Progenitor cell of endocrine pancreas (in vitro differentiated cells): ENCODE data around the gene CALML5. TPM values are rescaled to one million over a fixed set of nuclear protein-coding genes. Genes with fewer than 3 reads are reported as not detected.

Experiments
- DNase-seq: peaks from one replicate; pipeline ENCODE4 v3.0.0; 2021; ENCODE audit warnings: low spot score; ENCODE audit not compliant: unreplicated experiment
- H3K27ac Mint-ChIP-seq: 2 replicates; pipeline ENCODE4 v1.8.0; 2021; ENCODE audit warnings: mild to moderate bottlenecking, moderate library complexity, mixed read lengths
- H3K27me3 Mint-ChIP-seq: 2 replicates; pipeline ENCODE4 v1.8.0; 2021; ENCODE audit warnings: mixed read lengths
- H3K36me3 Mint-ChIP-seq: 2 replicates; pipeline ENCODE4 v1.8.0; 2022; ENCODE audit warnings: mixed read lengths; ENCODE audit not compliant: insufficient read depth
- H3K4me1 Mint-ChIP-seq: 2 replicates; pipeline ENCODE4 v1.8.0; 2021; ENCODE audit warnings: low read depth, mixed read lengths
- H3K4me3 Mint-ChIP-seq: 2 replicates; pipeline ENCODE4 v1.8.0; 2021; ENCODE audit warnings: low read depth, mild to moderate bottlenecking, moderate library complexity, mixed read lengths
- H3K9me3 Mint-ChIP-seq: 2 replicates; pipeline ENCODE4 v1.8.0; 2021; ENCODE audit warnings: low read depth, mixed read lengths
- CTCF ChIP-seq: fragments of 200-600 bp; sonication (generic); IDR thresholded peaks from one replicate; pipeline ENCODE4 v1.5.0; 2021; ENCODE audit warnings: antibody characterized with exemption, mild to moderate bottlenecking; ENCODE audit not compliant: unreplicated experiment
- total RNA-seq: library from RNA; stranded (reverse); gene quantifications from 2 replicates; pipeline ENCODE4 v1.2.1, GENCODE V29; 2021

CALML5 gene
- total RNA-seq, 1 donor from 2014 or later, result not detected

- no peak overlapping the region for H3K4me3 Mint-ChIP-seq
Measured at GRCh38 chr10:5537684-5538083, 38.3 kb upstream of the CALML5 start.

DNA sequence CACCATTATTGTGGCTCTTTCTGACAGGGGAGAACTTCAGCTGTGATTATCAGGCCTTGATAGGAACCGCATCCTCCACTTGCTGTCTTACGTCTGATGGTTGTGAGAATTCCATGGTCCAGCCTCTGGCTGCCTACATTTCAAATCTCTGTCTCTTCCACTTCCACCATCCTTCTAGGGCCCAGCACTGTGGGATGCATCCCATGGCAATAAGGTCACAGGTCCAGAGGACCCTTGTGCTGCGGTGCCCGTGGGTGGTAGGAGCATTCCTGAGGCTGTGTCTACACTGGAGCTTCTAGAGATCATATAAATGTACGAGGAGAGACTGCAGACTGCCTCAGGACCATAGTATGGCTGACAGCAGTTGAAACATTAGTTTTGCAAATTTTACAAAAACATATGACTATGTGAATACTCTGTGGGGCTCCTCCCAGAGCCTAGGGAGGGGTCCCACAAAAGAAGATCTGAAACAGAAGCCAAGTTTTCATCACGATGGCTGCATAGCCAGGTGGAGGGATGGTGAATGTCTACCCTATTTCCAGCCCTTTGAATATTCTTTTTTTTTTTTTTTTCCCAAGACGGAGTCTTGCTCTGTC lies 37.2 kb upstream of the CALML5 start:
- no peak overlapping the region for H3K4me3 Mint-ChIP-seq

More at GRCh38 chr10:5537684-5538083, 38.3 kb upstream of the CALML5 start:
- Mint-ChIP-seq H3K36me3 (peaks cover 2% of the 10 kb centered on the region), H3K27me3 (peaks cover 3% of the 10 kb centered on the region), H3K9me3 (peaks cover 5% of the 10 kb centered on the region), H3K27ac (no peak overlapping the region), H3K4me1 (peaks cover 15% of the 10 kb centered on the region)
- TF ChIP-seq CTCF, result no peak
- DNase-seq, result no peak

GRCh38 chr10:5534880-5535856 lies 35.8 kb upstream of the CALML5 start:
- Mint-ChIP-seq H3K4me3 (no peak overlapping the region), H3K27ac (peak overlapping the region; percentile 76), H3K4me1 (peaks cover 15% of the 10 kb centered on the region), H3K36me3 (no peaks in the 10 kb centered on the region), H3K9me3 (no peaks in the 10 kb centered on the region), H3K27me3 (peaks cover 4% of the 10 kb centered on the region)
- TF ChIP-seq CTCF, result no peak
- DNase-seq, result no peak

More for the DNA sequence above, 37.2 kb upstream of the CALML5 start:
- DNase-seq, result no peak
- Mint-ChIP-seq H3K27ac (no peak overlapping the region), H3K27me3 (peaks cover 4% of the 10 kb centered on the region), H3K4me1 (peaks cover 15% of the 10 kb centered on the region), H3K9me3 (no peaks in the 10 kb centered on the region), H3K36me3 (no peaks in the 10 kb centered on the region)
- TF ChIP-seq CTCF, result no peak

- no peak for DNase-seq
- H3K4me3 Mint-ChIP-seq, result no peak overlapping the region
Measured at GRCh38 chr10:5534051-5534821, 34.9 kb upstream of the CALML5 start.

More at GRCh38 chr10:5534051-5534821, 34.9 kb upstream of the CALML5 start:
- Mint-ChIP-seq H3K36me3 (no peaks in the 10 kb centered on the region), H3K27me3 (peaks cover 4% of the 10 kb centered on the region), H3K27ac (peak overlapping the region; percentile 76), H3K9me3 (no peaks in the 10 kb centered on the region), H3K4me1 (peaks cover 13% of the 10 kb centered on the region)
- no peak for TF ChIP-seq CTCF
